Measurements from ENCODE around the gene RIPOR2.

GRCh38 chr6:24854077-24854666, 81.6 kb downstream of the RIPOR2 start:
- TF ChIP-seq CTCF (IDR thresholded peaks at IDR 0.05) = no peak
- TF ChIP-seq POLR2A (IDR thresholded peaks at IDR 0.05) = no peak
